HG03066 (cell line): ENCODE data around the gene PARD6B.

ENCODE experiments used
- ATAC-seq: cut with Tn5 transposase; IDR thresholded peaks from one replicate; pipeline ENCODE4 v1.9.1; 2021; ENCODE audit warnings: low read depth; ENCODE audit not compliant: unreplicated experiment

The PARD6B gene

GRCh38 chr20:50721881-50722281 lies 9.5 kb upstream of the PARD6B start:
- no peak for ATAC-seq

GRCh38 chr20:50722424-50723155 lies 8.8 kb upstream of the PARD6B start:
- ATAC-seq = no peak

GRCh38 chr20:50723672-50724071 lies 7.7 kb upstream of the PARD6B start:
- ATAC-seq = no peak

GRCh38 chr20:50724112-50724725 lies 7.2 kb upstream of the PARD6B start:
- ATAC-seq = no peak

GRCh38 chr20:50724851-50725723 lies 6.3 kb upstream of the PARD6B start:
- ATAC-seq = no peak

- ATAC-seq = no peak
Observed at GRCh38 chr20:50725724-50726005, 5.7 kb upstream of the PARD6B start.

- ATAC-seq = no peak
Observed at GRCh38 chr20:50726955-50727791, 4.2 kb upstream of the PARD6B start.

GRCh38 chr20:50727792-50728485 lies 3.4 kb upstream of the PARD6B start:
- no peak for ATAC-seq

- no peak for ATAC-seq
Observed at GRCh38 chr20:50728486-50728980, 2.8 kb upstream of the PARD6B start.

GRCh38 chr20:50728981-50729874 lies 2.2 kb upstream of the PARD6B start:
- no peak for ATAC-seq

GRCh38 chr20:50729901-50730764 lies 1.2 kb upstream of the PARD6B start:
- ATAC-seq = no peak

GRCh38 chr20:50730765-50731054 lies 670 bp upstream of the PARD6B start:
- ATAC-seq = no peak

GRCh38 chr20:50731930-50732690 lies 730 bp downstream of the PARD6B start:
- no peak for ATAC-seq

- no peak for ATAC-seq
Observed at GRCh38 chr20:50733644-50734349, 2.4 kb downstream of the PARD6B start.

GRCh38 chr20:50734730-50735679 lies 3.6 kb downstream of the PARD6B start:
- no peak for ATAC-seq

- no peak for ATAC-seq
Observed at GRCh38 chr20:50735813-50736212, 4.4 kb downstream of the PARD6B start.
